Gastrocnemius medialis (tissue), 4 donors: Measurements from ENCODE around the gene DPP8.

Experiments used
- POLR2A ChIP-seq, 2 donors: fragments of 450-650 bp; IDR thresholded peaks; one replicate each; pipeline ENCODE4 v1.6.1; 2017; ENCODE audit warnings: antibody characterized with exemption in 2 of 2, mild to moderate bottlenecking in 2 of 2, moderate library complexity in 2 of 2
- TF ChIP-seq, protein P1 (sequence below), 5 experiments: fragments of 450-650 bp in 3 of 5; fragments of 200-600 bp in 2 of 5; sonication (generic) in 2 of 5; IDR thresholded peaks in 4 of 5; conservative IDR thresholded peaks in 1 of 5; 1 replicate in 4 of 5; 2 replicates in 1 of 5; pipeline ENCODE4 v1.5.1; 2016 to 2019; ENCODE audit warnings: antibody characterized with exemption in 5 of 5, mild to moderate bottlenecking in 3 of 5, moderate library complexity in 3 of 5

DNA sequence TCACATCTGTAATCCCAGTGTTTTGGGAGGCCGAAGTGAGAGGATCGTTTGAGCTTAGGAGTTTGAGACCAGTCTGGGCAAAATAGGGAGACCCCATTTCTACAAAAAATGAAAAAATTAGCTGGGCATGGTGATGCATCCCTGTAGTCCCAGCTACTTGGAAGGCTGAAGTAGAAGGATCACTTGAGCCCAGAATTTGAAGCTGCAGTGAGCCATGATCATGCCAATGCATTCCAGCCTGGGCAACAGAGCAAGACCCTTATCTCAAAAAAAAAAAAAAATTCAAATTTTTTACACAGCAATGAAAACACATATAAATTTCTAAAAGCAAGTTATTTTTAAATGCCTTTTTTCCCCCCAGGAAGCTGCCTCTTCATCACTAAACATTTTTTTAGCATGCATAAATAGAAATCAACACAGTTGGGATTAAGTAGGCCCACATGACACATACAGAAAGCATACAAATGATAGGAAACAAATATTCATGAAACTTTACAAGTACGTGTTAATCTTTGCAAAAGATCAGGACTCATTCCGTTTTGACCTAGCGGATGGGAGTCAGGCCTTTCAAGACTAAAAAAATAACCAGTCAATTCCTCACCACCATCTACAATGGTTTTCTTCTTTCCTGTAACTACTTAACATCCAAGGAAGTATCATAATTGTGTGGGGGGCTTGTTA is 49.1 kb downstream of the DPP8 start:
- TF ChIP-seq, protein P1, sequence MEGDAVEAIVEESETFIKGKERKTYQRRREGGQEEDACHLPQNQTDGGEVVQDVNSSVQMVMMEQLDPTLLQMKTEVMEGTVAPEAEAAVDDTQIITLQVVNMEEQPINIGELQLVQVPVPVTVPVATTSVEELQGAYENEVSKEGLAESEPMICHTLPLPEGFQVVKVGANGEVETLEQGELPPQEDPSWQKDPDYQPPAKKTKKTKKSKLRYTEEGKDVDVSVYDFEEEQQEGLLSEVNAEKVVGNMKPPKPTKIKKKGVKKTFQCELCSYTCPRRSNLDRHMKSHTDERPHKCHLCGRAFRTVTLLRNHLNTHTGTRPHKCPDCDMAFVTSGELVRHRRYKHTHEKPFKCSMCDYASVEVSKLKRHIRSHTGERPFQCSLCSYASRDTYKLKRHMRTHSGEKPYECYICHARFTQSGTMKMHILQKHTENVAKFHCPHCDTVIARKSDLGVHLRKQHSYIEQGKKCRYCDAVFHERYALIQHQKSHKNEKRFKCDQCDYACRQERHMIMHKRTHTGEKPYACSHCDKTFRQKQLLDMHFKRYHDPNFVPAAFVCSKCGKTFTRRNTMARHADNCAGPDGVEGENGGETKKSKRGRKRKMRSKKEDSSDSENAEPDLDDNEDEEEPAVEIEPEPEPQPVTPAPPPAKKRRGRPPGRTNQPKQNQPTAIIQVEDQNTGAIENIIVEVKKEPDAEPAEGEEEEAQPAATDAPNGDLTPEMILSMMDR (IDR thresholded peaks at IDR 0.05 in 4 of 5, conservative IDR thresholded peaks at IDR 0.05 in 1 of 5): no peak
- TF ChIP-seq POLR2A (IDR thresholded peaks at IDR 0.05): no peak
